ENCODE results near the gene SULT1C2.

DNA sequence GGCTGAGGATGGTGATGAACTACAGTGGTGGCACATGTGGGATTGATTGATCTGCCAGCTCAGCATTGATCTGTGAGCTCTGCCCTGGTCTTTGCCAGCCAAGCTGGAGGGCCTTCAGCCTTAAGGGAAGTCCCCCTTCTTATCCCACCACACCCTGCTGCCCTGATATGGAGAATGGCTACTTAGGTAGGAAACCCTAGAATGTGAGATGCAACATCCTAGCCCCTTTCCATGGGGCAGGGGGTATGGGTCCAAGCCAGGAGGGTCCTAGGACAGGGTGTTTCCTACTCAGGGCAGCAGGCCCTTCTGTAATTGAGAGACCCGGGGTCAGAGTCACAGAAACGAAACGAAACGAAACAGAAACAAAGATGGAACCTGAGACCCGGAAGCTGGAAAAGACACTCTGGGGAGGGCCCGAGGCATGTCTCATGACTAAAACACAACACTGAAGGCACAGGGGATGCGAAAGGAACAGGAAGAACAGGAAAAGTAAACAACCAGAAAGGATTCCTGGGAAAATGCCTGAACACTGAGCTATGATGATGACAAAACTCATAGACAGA lies 16.9 kb upstream of the SULT1C2 start:
- TF ChIP-seq, protein P1, sequence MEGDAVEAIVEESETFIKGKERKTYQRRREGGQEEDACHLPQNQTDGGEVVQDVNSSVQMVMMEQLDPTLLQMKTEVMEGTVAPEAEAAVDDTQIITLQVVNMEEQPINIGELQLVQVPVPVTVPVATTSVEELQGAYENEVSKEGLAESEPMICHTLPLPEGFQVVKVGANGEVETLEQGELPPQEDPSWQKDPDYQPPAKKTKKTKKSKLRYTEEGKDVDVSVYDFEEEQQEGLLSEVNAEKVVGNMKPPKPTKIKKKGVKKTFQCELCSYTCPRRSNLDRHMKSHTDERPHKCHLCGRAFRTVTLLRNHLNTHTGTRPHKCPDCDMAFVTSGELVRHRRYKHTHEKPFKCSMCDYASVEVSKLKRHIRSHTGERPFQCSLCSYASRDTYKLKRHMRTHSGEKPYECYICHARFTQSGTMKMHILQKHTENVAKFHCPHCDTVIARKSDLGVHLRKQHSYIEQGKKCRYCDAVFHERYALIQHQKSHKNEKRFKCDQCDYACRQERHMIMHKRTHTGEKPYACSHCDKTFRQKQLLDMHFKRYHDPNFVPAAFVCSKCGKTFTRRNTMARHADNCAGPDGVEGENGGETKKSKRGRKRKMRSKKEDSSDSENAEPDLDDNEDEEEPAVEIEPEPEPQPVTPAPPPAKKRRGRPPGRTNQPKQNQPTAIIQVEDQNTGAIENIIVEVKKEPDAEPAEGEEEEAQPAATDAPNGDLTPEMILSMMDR (IDR thresholded peaks at IDR 0.05; ENCODE audit: insufficient read depth, low read length), result no peak
- TF ChIP-seq GABPA (IDR thresholded peaks at IDR 0.05; ENCODE audit: low read depth), result no peak

Data from HL-60 (cell line).